T-helper 2 cell treated with Interferon-gamma antibody and Interleukin-4, amounts not matched to agents 100 ng/mL and 5 ng/mL, for 36 hours (primary cell): ENCODE results near the gene BROX. TPM values are rescaled to one million over a fixed set of nuclear protein-coding genes. Genes with fewer than 3 reads are reported as not detected.

Experiments
- intact Hi-C: fragments of 100-400 bp; cut with micrococcal nuclease; formaldehyde crosslinking; loops from one replicate; pipeline ENCODE4 v1.15.1; 2023
- total RNA-seq: library from RNA; stranded (reverse); gene quantifications from 2 replicates; pipeline ENCODE4 v1.2.3, GENCODE V29; 2022

Gene BROX
- total RNA-seq, 1 donor from 2014 or later, result 52.7 TPM

DNA sequence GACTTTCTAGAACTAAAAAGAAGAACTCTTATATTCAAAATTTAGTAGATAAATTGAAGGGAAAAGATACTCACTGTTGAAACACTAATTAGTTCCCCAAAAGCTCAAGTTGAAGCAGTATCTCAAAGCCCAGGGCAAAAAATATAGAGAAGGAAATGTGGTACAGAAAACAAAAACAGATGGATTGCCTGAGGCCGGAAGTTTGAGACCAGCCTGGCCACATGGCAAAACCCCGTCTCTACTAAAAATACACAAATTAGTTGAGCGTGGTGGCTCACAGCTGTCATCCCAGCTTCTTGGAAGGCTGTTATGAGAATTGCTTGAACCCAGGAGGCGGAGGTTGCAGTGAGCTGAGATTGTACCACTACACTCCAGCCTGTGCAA lies 60.6 kb downstream of the BROX start:
- intact Hi-C loops, result no loop called here

DNA sequence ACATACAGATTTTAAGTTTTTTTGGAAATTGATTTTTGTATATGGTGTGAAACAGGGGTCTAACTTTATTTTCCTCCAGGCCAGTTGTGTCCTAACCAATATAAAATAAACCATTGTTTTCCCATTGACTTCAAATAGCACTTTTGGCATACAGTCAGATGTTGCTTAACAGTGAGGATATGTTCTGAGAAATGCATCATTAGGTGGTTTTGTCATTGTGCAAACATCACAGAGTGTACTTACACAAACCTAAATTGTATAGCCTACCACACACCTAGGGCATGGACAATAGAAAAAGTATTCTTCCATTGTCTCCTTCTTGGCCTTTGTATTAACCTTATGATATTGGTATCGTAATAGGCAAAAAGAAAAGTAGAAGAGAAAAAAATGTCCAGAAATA lies 65.1 kb downstream of the BROX start:
- intact Hi-C loops, result no loop called here

- intact Hi-C loops, result no loop called here
Observed at GRCh38 chr1:222777977-222778376, 65.6 kb downstream of the BROX start.

- intact Hi-C loops, result no loop called here
Observed at GRCh38 chr1:222781251-222781650, 68.9 kb downstream of the BROX start.

DNA sequence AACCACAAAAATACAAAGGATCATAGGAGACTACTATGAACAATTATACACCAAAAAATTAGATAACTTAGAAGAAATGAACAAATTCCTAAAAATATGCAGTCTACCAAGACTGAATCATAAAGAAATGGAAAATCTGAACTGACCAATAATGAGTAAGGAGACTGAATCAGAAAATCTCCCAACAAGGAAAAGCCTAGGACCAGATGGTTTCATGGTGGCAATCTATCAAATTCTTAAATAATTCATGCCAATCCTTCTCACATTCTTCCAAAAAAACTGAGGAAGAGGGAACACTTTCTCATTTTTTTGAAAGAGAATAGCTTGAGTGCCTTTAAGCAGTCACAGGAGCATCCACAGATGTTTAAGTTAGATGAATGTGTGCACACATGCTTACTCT lies 70.7 kb downstream of the BROX start:
- intact Hi-C loops, result no loop called here

GRCh38 chr1:222784371-222784770 lies 72.0 kb downstream of the BROX start:
- intact Hi-C loops, result no loop called here

Other genes with a start within 250 kb of the BROX start
- gene HHIPL2, start 164.5 kb upstream of the BROX start, total RNA-seq, result 0.11 TPM in 1 of 2 replicates, not detected in the other
- 10.6 and 10.8 TPM in 2 replicates for gene TAF1A, start 122.6 kb upstream of the BROX start, total RNA-seq
- gene MIA3, start 94.5 kb upstream of the BROX start, total RNA-seq, result 51.6 and 52.6 TPM in 2 replicates
- 66.1 and 66.7 TPM in 2 replicates for gene AIDA, start 73 bp upstream of the BROX start, total RNA-seq
- gene FAM177B, start 24.6 kb downstream of the BROX start, total RNA-seq, result not detected in 2 replicates
- gene DISP1, start 102.5 kb downstream of the BROX start, total RNA-seq, result 1.2 and 1.8 TPM in 2 replicates